HG02852 (cell line): ENCODE results near the gene RASSF1.
"Not testable (repeated sequence)": the region's sequence is repeated elsewhere in the genome, so short reads cannot be mapped to it uniquely, and the experiment has no call there.

Experiments
- ATAC-seq: cut with Tn5 transposase; IDR thresholded peaks from one replicate; pipeline ENCODE4 v1.9.1; 2021; ENCODE audit warnings: mild to moderate bottlenecking, moderate library complexity; ENCODE audit not compliant: unreplicated experiment

RASSF1 gene

DNA sequence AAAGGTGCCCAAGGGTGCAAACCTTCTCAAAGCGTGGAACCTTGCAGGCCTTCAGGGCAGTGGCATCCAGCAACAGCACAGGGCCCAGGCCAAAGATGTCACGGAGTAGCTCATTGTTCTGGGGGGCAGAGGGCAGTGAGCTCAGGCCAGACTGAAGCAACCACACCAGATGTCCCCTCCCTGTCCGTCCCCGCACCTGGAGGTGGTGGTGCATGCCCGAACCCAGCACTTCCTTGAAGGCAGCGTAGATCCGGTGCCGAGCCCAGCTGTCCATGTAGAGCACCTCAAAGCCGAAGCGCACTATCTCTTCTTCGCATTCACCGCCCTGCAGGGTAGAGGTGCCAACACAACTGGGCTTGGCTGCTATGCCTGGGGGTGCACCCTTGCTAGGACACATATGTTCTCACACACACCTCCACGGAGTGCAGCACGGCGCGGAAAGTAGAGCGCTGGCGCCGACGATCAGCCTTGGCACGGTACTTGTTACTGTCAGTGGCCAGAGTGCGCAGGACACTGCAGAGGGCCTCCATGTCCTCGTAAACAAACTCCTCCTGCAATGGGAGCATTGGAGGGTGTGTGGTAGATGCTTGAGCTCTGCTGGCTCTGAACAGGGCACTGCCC is 52.1 kb downstream of the RASSF1 start:
- no peak for ATAC-seq

DNA sequence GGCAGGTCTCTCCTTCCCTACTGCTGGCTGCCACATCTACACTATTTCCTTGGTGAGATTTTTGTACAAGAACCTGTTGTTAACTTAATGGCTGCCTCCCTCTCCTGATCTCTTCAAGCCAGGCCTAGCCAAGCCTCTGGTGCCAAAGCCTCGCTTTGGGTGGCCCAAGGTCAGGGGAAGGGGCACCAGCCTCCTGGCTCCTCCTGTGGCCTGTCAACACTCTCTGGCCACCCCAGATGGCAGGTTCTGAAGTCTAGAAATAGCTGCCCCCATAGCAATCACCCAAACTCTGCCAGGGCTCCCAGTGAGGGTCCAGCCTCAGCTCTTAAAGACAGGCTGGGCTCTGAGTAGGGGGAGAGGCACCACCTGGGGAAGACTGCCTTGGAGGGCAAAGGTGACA is 53.4 kb downstream of the RASSF1 start:
- ATAC-seq, result no peak

- no peak for ATAC-seq
Measured at GRCh38 chr3:50286322-50287227, 54.1 kb downstream of the RASSF1 start.

DNA sequence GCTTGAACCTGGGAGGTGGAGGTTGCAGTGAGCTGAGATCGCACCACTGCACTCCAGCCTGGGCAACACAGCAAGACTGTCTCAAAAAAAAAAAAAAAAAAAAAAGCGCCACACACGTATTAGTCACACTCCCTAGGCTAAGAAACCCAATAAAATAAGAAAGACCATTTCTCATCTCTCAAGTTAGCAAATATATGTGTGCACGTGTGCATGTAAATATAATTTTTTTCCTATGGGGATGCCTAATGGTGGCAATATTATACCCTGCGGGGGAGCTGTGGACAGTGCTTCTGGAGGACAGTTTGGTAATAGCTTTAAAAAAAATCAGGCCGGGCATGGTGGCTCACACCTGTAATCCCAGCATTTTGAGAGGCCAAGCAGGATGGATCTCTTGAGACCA is 56.5 kb downstream of the RASSF1 start:
- not testable (repeated sequence) for ATAC-seq
